CD4-positive, alpha-beta T cell treated with Interleukin-10 for 1 hour (primary cell): ENCODE data around the gene ZDHHC11.
"Not testable (repeated sequence)": the region's sequence is repeated elsewhere in the genome, so short reads cannot be mapped to it uniquely, and the experiment has no call there.

Source experiments
- DNase-seq: peaks from one replicate; pipeline ENCODE4 v3.0.0-alpha.2; 2020

The ZDHHC11 gene

DNA sequence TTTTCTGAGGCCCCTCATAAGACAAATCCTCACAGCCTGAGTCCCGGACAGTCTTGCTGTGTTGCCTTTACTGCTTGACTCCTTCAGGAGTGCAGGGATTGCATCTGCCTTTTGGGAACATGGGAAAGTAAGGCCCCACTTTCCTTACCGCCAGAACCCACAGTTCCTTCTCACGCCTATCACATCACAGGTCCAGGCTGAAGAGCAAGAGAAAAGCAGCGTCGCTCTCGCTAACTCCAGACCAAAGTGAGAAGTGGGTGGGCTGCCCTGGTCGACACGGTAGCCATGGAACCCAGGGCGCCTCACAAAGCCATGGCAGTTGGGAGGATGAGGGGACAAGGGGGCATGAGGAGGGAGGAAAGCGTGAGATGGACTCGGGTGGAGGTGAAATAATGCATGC lies 7.9 kb upstream of the ZDHHC11 start:
- DNase-seq, result no peak

DNA sequence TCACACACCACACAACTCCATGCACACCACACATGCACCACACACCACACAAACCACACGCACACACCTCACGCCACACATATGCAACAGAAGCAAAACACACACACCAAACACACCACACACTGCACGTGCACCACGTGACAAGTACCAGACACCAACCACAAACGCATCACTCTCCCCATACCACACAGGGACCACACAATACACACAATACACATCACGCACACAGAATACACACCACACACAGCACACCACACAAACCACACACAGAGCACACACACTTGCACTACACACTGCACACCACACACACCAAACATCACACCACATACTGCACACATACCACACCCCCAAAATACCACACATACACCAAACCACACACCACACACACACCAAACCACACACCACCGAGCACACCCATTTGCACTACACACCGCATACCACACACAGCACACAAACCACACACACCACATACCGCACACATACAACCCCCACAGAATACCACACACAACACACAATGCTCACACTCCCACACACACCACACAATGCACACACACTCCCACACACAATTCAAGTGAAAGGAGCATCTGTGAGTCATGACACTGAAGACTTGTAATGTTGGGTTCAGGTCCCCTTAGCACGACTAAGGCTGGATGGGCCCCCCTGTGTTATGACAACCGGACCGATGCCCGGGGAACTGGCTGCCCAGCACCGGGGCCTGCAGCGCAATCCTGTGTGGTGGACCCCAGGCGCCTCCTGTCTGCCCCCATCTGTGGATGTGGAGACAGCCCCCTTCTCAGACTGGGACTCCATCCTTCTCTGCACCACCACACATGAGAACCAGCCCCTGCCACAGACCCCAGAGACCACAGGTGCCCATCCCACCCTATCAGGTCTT lies 6.0 kb upstream of the ZDHHC11 start:
- peak; percentile 16 for DNase-seq

DNA sequence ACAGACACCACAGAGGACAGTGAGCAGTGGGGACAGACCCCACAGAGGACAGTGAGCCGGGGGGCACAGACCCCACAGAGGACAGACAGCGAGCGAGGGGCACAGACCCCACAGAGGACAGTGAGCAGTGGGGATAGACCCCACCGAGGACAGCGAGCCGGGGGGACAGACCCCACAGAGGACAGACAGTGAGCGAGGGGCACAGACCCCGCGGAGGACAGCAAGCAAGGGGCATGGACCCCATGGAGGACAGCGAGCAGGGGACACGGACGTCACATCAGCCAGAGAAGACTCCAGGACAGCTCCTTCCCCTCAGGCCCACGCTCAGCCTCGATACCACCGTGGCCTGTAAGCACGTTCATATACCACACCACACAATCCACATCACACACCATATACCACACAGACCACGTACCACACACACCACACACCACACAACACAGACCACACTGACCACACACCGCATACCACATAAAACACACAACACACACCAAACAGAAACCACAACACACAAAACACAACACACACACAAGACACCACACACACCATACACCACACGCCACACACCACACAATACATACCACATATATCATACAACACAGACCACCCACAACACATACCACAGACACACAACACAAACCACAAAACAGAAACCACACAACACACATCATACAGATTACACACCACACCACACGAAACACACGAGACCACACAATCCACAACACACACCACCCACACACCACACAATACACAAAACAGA lies 5.2 kb upstream of the ZDHHC11 start:
- peak; percentile 24 for DNase-seq

DNA sequence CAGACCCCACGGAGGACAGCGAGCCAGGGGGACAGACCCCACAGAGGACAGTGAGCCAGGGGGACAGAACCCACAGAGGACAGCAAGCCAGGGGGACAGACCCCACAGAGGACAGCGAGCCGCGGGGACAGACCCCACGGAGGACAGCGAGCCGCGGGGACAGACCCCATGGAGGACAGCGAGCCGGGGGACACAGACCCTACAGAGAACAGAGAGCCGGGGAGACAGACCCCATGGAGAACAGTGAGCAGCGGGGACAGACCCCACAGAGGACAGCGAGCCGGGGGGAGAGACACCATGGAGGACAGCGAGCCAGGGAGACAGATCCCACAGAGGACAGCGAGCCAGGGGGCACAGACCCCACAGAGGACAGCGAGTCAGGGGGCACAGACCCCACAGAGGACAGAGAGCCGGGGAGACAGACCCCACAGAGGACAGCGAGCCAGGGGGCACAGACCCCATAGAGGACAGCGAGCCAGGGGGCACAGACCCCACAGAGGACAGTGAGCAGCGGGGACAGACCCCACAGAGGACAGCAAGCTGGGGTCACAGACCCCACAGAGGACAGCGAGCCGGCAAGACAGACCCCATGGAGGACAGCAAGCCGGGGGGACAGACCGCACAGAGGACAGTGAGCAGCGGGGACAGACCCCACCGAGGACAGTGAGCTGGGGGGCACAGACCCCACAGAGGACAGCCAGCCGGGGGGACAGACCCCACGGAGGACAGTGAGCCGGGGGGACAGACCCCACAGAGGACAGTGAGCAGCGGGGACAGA lies 4.4 kb upstream of the ZDHHC11 start:
- no peak for DNase-seq

DNA sequence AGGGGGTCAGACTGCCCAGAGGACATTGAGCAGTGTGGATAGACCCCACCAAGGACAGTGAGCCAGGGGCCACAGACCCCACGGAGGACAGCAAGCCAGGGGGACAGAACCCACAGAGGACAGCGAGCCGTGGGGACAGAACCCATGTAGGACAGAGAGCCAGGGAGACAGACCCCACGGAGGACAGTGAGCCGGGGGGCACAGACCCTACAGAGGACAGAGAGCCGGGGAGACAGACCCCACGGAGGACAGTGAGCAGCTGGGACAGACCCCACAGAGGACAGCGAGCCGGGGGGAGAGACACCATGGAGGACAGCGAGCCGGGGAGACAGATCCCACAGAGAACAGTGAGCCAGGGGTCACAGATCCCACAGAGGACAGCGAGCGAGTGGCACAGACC lies 3.4 kb upstream of the ZDHHC11 start:
- DNase-seq, result no peak

DNA sequence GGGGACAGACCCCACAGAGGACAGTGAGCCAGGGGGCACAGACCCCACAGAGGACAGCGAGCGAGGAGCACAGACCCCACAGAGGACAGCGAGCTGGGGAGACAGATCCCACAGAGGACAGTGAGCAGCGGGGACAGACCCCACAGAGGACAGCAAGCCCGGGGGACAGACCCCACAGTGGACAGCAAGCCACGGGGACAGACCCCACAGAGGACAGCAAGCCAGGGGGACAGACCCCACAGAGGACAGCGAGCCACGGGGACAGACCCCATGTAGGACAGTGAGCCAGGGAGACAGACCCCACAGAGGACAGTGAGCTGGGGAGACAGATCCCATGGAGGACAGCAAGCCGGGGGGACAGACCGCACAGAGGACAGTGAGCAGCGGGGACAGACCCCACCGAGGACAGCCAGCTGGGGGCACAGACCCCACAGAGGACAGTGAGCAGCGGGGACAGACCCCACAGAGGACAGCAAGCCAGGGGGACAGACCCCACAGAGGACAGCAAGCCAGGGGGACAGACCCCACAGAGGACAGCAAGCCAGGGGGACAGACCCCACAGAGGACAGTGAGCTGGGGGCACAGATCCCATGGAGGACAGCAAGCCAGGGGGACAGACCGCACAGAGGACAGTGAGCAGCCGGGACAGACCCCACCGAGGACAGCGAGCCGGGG lies 2.8 kb upstream of the ZDHHC11 start:
- DNase-seq, result not testable (repeated sequence)

DNA sequence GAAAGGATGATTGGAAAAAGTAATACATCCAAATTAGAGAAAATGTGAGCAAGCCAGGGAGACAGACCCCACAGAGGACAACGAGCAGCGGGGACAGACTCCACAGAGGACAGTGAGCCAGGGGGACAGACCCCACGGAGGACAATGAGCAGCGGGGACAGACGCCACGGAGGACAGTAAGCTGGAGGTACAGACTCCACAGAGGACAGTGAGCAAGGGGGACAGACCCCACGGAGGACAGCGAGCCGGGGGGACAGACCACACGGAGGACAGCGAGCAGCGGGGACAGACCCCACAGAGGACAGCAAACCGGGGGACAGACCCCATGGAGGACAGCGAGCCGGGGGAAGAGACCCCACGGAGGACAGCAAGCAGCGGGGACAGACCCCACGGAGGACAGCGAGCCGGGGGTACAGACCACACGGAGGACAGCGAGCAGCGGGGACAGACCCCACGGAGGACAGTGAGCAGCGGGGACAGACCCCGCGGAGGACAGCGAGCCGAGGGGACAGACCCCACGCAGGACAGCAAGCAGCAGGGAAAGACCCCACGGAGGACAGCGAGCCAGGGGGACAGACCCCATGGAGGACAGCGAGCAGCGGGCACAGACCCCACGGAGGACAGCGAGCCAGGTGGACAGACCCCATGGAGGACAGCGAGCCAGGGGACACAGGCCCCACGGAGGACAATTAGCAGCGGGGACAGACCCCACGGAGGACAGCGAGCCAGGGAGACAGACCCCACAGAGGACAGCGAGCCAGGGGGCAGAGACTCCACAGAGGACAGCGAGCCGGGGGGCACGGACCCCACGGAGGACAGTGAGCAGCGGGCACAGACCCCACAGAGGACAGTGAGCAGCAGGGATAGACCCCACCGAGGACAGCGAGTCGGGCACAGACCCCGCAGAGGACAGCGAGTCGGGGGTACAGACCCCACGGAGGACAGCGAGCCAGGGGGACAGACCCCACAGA lies 1.9 kb upstream of the ZDHHC11 start:
- no peak for DNase-seq

DNA sequence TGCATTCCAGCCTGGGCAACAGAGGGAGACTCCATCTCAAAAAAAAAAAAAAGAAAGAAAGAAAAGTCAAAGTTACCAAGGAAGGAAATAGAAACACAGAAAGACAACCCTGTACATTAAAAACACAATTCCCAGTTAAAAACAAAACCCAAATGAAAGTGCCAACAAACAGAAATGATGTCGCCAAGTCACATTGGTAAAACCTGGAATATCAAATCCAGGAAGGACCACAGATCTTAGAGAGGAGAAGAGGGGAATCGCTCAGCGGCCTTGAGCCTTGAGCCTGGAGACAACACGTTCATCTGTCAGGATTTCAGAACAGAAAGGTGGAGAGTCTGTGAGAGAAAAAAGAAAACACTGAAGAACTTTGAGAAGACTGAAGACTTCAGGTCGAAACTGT lies 1.2 kb upstream of the ZDHHC11 start:
- no peak for DNase-seq

DNA sequence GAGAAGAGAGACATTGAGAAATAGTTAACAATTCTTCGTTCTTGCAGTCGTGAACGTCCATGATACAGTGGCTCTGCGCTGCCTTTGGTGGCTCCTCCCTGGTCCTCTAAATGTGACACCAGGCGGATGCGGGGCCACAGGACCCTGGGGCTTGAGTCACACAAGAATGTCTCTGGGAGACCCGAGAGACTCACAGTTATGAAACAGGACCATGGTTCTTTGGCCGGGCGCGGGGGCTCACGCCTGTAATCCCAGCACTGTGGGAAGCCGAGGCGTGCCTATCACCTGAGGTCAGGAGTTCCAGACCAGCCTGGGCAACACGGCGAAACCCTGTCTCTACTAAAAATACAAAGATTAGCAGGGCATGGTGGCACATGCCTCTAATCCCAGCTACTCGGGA lies 767 bp upstream of the ZDHHC11 start:
- DNase-seq, result no peak

DNA sequence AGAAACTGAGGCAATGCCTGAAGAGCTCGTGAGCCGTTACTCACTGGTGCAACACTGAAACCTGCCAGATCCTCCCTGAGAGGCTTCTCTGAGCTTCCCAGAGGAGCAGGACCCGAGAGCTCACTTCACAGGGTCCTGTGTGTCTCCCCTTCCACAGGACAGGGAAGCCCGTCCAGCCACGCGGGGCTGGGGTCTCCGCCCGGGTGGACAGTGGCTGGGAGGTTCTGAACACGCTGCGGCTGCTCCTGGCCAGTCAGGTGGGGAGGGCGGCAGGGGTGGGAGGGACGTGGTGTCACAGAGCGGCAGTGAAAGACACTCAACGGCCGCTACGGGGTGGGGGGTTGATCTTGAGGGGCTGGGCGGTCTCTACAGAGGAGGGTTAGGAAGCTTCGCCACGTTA lies 290 bp upstream of the ZDHHC11 start:
- DNase-seq, result no peak

DNA sequence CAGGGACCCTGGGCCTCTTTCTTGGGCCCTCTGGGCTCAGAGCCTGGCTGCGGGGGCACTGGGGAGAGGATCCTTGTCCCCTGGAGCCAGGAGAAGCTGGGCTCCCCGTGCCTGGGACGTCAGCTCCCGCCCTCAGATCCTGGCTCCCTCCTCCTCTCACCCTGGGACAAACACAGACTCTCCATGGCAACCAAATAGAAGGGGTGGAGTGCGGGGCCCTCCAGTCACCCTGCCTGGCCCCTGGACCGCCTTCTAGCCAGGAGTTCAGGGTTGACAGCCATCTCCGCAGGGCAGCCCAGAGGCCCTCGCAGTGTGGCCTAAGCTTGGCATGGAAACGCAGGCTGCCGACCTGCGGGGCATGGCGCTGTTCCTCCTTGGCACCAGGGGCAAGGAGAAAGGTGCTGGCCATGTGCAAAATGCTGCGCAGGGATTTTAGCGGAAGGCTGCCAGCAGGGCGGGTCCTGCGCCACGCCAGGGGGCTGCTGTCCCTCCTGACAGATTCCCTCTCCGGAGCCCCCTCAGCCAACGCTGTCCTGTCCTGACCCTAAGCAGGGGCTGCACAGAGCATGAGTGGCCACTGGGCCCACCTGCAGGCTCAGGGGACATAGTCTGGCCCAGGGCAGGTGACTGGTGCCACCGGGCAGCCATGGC lies 1.0 kb downstream of the ZDHHC11 start:
- no peak for DNase-seq

DNA sequence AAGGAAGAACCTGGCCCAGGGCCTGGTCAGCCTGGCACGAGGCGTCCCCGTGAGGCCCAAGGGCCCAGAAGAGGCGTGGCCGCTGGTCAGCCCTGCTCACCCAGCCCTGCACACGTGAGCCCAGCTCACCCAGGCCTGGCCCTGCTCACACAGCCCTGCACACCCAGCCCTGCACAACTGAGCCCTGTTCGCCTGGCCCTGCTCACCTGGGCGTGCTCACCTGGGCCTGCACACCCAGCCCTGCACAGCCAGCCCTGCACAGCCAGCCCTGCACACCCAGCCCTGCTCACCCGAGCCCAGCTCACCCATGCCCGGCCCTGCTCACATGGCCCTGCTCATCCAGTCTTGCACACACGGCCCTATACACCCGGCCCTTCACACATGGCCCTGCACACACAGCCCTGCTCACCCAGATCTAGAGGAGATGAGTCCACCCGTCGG lies 2.1 kb downstream of the ZDHHC11 start:
- no peak for DNase-seq

DNA sequence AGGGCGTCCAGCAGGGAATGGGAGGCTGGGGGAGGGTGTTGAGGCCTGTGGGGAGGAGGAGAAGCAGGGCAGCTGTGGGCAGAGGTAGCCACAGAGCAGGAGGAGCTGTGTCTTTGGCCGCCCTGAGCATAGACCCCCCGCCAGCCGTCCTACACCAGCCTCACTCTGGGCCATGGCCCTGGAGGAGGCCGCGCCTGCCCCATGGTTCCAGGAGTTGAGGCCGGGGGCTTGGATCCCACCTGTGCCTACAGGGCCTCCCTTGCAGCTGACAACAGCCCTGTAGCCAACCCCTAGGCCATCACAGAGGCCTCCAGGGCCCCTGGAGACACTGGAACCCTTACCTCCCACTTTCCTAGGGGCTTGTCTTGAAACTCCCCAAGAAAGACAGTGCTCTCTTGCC lies 3.0 kb downstream of the ZDHHC11 start:
- DNase-seq, result not testable (repeated sequence)

DNA sequence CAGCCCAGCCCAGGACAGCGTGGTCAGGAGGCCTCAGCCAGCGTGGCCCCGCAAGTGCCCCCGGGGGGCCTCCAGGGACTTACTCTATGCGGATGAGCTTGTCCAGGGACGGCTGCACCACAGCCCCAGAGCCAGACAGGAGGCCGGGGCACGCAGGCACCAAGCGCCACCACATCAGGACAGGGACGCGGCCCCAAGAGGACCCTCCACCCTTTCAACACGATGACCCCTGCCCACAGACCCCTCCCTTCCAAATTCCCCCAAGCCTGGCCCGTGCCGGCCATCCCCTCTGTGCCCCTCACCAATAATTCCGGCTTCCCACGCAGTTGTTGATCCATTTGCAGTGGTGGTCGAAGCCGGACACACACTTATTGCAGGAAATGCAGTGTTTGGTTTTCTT lies 3.6 kb downstream of the ZDHHC11 start:
- DNase-seq, result not testable (repeated sequence)

DNA sequence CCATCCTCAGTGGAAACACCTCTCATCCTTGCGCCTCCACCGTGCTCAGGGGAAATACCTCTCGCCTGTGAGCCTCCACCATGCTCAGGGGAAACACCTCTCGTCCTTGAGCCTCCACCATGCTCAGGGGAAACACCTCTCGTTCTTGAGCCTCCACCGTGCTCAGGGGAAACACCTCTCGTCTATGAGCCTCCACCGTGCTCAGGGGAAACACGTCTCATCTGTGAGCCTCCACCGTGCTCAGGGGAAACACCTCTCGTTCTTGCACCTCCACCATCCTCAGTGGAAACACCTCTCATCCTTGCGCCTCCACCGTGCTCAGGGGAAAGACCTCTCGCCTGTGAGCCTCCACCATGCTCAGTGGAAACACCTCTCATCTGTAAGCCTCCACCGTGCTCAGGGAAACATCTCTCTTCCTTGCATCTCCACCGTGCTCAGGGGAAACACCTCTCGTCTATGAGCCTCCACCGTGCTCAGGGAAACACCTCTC lies 4.1 kb downstream of the ZDHHC11 start:
- peak; percentile 32 for DNase-seq

DNA sequence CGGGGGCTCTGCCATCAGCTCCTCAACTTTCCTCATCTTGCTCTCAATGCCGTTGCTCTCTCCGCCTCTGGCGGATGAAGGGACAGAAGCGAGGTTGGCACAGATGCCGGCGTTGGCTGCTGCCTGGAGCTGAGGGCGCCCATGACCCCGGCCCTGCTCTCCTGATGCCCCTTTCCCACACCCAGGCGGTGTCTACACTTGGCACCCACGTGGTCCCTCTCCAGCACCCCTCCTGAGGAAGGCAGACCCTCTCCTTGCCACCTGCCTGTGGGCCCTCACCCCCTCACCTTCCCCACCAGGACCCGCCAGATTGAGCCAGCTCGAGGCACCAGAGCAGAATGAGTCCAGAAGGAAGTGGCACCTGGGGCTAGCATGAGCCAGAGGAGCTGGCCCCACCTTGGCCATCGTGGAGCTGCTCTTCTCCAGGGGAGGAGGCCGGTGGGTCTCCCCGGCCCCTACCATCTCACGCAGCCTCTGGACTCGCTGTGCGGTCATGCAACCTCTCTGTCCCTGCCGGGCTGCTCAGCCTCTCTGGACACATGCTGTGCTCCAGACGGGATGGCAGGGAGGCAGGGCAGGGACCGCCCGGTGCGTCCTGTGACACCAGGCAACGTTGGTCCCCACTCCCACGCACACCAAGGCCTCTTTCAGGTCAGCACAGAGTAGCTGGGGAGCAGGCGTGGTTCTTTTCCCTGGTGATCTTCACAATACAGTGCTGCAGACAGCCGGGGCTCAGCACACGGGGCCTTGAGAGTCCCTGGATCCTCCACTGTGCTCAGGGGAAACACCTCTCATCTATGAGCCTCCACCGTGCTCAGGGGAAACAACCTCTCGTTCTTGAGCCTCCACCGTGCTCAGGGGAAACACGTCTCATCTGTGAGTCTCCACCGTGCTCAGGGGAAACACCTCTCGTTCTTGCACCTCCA lies 4.8 kb downstream of the ZDHHC11 start:
- not testable (repeated sequence) for DNase-seq

DNA sequence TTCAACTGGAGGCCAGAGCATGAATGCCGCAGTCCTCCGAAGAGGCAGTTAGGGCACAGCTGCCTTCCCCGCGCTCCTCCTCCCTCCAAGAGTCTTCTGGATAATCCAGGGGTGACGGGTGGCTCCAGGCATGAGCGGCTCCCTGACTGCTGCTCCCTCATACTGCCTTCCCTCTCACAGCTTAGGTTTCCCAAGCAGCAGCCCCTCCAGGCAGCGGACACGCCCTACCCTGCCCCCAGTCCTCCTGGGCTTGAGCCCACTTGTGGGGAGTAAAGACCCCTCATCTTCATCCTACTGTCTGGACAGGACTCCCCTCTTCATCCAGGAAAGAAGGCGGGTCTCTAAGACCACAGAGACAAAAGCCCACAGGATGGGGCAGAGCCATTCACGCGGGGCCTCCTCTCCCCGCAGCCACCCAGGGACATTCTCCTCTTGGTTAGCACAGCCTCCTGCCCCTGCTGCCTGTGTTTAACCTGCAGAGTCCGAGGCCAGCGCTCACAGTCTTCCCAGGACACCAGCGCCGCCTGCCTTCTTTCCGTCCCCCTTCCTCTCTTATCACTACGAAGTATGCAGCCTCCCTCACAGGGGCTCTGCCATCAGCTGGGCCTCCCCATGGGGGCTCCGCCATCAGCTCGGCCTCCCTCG lies 5.6 kb downstream of the ZDHHC11 start:
- DNase-seq, result not testable (repeated sequence)

DNA sequence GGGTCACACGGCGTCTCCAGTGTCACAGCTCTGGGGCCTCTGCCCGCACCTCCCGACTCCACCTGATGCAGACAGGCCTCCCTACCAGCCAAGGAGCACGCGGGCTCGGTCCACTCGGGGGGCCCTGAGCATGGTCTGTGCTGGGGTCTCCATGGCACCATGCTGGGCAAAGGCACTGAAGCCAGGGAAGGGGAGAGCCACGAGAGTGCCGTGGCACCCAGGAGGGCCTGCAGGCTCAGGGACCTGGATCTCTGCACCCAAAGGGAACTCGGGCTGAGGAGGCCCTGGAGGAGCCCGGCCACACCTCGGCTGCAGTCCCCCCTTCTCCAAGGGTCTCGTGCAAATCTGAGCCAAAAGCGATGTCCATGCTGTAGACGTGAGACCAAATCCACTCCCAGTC lies 6.4 kb downstream of the ZDHHC11 start:
- not testable (repeated sequence) for DNase-seq

DNA sequence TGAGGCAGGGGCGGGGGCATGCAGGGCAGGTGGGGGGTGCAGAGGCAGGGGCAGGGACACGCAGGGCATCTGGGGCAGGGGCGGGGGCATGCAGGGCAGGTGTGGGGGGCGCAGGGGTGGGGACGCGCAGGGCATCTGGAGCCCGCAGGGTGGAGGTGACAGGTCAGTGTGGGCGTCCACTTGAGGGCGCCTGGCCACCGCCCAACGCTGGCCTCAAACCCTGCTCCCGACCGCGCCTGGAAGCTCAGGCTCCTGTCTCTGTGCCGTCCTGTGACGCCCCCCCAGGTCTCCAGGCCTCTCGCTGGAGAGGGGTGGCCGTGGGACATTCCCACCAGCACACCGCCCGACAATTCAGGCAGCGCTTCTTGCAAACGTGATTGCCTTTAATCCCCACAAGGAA lies 6.9 kb downstream of the ZDHHC11 start:
- DNase-seq, result not testable (repeated sequence)
